G401.6 (cell line): ENCODE measurements around the gene SMC3.
A peak's percentile ranks its signal among the peaks of the same experiment; 100 is the strongest.

Source experiments
- FAIRE-seq: peaks from 2 replicates; lab custom pipeline; 2012; peaks lifted over from hg19 to GRCh38; lab: Jason Lieb, UNC

Gene SMC3

GRCh38 chr10:110647136-110647430 lies 79.6 kb downstream of the SMC3 start:
- no peak for FAIRE-seq

DNA sequence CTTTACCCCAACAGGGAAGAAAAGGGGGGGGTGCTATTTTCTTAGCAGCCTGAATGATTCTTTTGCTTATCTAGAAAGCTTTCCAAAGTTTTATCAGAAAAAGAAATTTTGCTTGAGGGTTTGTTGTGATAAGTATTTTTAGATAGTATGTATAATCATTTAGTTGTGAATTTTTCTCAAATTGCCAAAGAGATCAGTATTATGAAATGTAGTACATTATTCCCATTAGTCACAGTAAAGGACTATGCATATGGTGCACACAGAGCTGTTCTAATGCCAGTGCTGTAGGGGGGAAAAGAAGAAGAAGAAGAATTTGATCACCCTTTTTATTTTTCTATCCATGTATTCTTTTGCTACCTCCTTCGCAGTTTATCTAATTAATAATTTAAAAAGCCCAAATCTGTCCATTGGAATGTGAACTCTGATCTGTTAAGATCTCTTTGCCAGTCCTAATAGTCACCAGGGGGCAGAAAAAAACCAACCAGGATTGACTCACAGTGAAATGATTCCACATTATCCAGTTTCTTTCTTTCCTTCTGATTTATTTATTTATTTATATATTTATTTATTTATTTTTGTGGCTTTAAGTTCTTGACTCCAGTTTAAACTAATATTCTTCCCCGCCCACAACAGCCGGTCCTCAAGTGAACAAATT lies 81.3 kb downstream of the SMC3 start:
- FAIRE-seq = no peak

GRCh38 chr10:110649347-110650264 lies 82.1 kb downstream of the SMC3 start:
- peak; percentile 44 for FAIRE-seq

- FAIRE-seq = no peak
These were observed 82.8 kb downstream of the SMC3 start for GRCh38 chr10:110650265-110650668.

DNA sequence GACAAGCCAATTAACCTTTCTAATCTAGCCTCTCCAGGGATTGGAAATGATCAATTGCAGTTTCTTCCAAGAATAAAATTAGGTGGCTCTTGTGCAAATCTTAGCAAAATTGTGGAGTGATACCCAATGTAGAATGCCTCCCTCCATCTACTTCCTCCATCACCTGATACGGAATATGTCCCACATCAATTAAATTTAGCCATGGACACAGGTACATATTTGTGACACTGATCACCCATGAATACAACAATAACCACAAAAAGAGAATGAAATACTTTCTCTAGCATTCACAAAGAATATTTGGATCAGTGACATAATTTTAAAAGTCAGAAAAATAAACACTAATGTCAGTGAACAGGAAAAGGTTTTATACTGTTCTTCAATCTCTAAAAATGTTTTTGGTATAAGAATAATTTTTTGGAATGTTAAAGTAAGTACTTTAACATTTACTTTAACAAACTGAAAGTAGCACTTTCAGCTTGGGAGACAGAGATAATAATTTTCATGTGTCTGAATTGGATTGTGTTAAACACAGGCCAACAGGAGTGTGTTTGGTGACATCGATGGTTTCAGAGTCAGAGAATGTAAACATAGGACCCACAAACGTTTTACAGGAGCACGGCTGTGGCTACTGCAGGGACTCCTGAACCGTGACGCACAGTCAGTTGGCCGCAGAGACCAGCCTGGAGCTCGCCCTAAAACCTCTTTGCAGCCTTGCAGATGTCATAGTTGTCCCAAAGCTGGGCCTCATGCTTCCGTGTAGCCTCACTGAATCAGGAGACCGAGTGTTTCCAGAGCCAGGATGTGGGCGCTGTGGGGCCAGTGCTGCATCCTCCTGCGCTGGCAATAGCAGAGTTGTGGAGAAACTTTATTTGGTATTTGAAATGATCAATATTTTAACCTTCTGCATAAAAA lies 83.8 kb downstream of the SMC3 start:
- FAIRE-seq = peak; percentile 87

DNA sequence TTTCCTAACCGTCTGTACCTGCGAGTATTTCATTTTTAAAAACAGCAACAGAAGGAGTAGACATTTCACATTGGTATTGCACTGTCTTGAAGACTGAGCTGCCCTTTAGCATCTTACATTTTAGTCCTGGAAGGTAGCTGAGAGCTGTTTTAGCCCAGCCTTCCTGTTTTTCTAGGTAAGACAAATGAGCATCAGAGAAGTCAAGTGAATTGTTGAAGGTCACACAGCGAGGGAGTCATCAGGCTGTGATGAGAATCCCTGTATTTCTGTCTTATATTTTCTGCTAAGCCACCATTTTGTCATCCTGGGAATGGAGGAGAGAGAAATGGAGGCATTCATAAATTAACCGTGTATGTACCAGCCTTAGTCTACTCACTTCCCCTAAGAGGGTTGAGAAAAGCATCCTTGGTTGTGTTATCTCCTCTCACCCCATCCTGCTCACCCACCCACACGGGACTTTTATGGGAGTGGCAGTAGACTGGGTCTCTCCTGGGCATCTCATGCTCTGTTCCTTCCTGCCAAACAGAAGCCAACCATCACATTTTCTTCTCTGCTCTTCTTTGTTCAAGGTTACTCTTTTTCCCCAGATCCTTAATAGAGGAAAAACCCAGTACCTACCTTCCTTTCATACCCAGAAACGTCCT lies 85.1 kb downstream of the SMC3 start:
- FAIRE-seq = peak; percentile 11
